HepG2 (cell line): ENCODE results near the gene TFEB. TPM values are rescaled to one million over a fixed set of nuclear protein-coding genes. Genes with fewer than 3 reads are reported as not detected.

Experiments
- CHD4 ChIP-seq: fragments of 200-600 bp; sonication (generic); IDR thresholded peaks from 2 replicates; pipeline ENCODE4 v1.7.0; 2017; ENCODE audit warnings: mild to moderate bottlenecking, low read length, borderline replicate concordance
- GATA4 ChIP-seq: sonication (generic); IDR thresholded peaks from 2 replicates; pipeline ENCODE4 v1.6.1; 2016; ENCODE audit warnings: antibody characterized with exemption, low read depth, borderline replicate concordance
- KAT8 ChIP-seq: IDR thresholded peaks from 2 replicates; pipeline ENCODE4 v1.6.1; 2016; ENCODE audit warnings: missing genetic modification reagents, missing compliant biosample characterization
- MTA3 ChIP-seq: sonication (generic); formaldehyde crosslinking; IDR thresholded peaks from 2 replicates; pipeline ENCODE4 v1.4.0; 2020; ENCODE audit warnings: missing genetic modification reagents
- NPAS2 ChIP-seq: sonication (generic); formaldehyde crosslinking; IDR thresholded peaks from 2 replicates; pipeline ENCODE4 v1.8.0; 2022; ENCODE audit warnings: mild to moderate bottlenecking, missing genetic modification reagents, borderline replicate concordance
- NR1H2 ChIP-seq: sonication (generic); formaldehyde crosslinking; IDR thresholded peaks from 2 replicates; pipeline ENCODE4 v1.8.1; 2022; ENCODE audit warnings: low read depth, missing genetic modification reagents, borderline replicate concordance
- POLR2A ChIP-seq, 2 experiments: IDR thresholded peaks; 2 replicates each; pipeline ENCODE4 v1.6.1; 2011; ENCODE audit warnings: low read depth in 2 of 2, low read length in 2 of 2, mild to moderate bottlenecking in 1 of 2, moderate library complexity in 1 of 2; ENCODE audit not compliant: insufficient read depth in 1 of 2
- SIN3B ChIP-seq: fragments of 150-350 bp; IDR thresholded peaks from 2 replicates; pipeline ENCODE4 v1.6.1; 2014; ENCODE audit warnings: low read length
- SMYD3 ChIP-seq: sonication (generic); formaldehyde crosslinking; IDR thresholded peaks from 2 replicates; pipeline ENCODE4 v1.8.1; 2023; ENCODE audit warnings: mild to moderate bottlenecking, missing genetic modification reagents
- SNAPC5 ChIP-seq: sonication (generic); formaldehyde crosslinking; IDR thresholded peaks from 2 replicates; pipeline ENCODE4 v1.8.1; 2023; ENCODE audit warnings: mild to moderate bottlenecking, missing genetic modification reagents, borderline replicate concordance
- SRSF9 ChIP-seq: fragments of 200-400 bp; formaldehyde crosslinking; IDR thresholded peaks from 2 replicates; pipeline ENCODE4 v1.6.1; 2018; ENCODE audit warnings: borderline replicate concordance, mild to moderate bottlenecking, low read depth, low read length; ENCODE audit not compliant: insufficient read depth, poor library complexity, severe bottlenecking
- TOPORS ChIP-seq: sonication (generic); formaldehyde crosslinking; IDR thresholded peaks from 2 replicates; pipeline ENCODE4 v1.8.0; 2023; ENCODE audit warnings: mild to moderate bottlenecking, missing genetic modification reagents
- ZBTB39 ChIP-seq: sonication (generic); formaldehyde crosslinking; IDR thresholded peaks from 2 replicates; pipeline ENCODE4 v1.5.0; 2020; ENCODE audit warnings: missing genetic modification reagents
- ZBTB49 ChIP-seq: sonication (generic); formaldehyde crosslinking; IDR thresholded peaks from 2 replicates; pipeline ENCODE4 v1.4.0; 2020; ENCODE audit warnings: missing genetic modification reagents, borderline replicate concordance
- ZFP91 ChIP-seq: sonication (generic); formaldehyde crosslinking; IDR thresholded peaks from 2 replicates; pipeline ENCODE4 v1.9.0; 2022; ENCODE audit warnings: missing genetic modification reagents, mild to moderate bottlenecking, borderline replicate concordance
- ZHX1 ChIP-seq: sonication (generic); formaldehyde crosslinking; IDR thresholded peaks from 2 replicates; pipeline ENCODE4 v1.8.1; 2022; ENCODE audit warnings: low read depth, mild to moderate bottlenecking, missing genetic modification reagents
- ZNF101 ChIP-seq: sonication (generic); formaldehyde crosslinking; IDR thresholded peaks from 2 replicates; pipeline ENCODE4 v1.4.0; 2020; ENCODE audit warnings: mild to moderate bottlenecking, low read depth, missing genetic modification reagents, borderline replicate concordance
- ZNF337 ChIP-seq: sonication (generic); formaldehyde crosslinking; IDR thresholded peaks from 2 replicates; pipeline ENCODE4 v1.5.1; 2020; ENCODE audit warnings: missing genetic modification reagents, low read depth, mild to moderate bottlenecking, borderline replicate concordance
- ZNF614 ChIP-seq: IDR thresholded peaks from 2 replicates; pipeline ENCODE4 v1.6.1; 2018; ENCODE audit warnings: missing biosample characterization, missing genetic modification reagents, inconsistent platforms, borderline replicate concordance
- polyA plus RNA-seq, 8 experiments: library from polyadenylated mRNA; depleted of rRNA in 3 of 8; stranded (reverse) in 7 of 8; unstranded in 1 of 8; fragments of >200 nt; fragmentation: Illumina TruSeq in 4 of 8; extraction: Trizol in 4 of 8; gene quantifications; 2 replicates each; pipeline versions ENCODE4 v1.2.1 to v1.2.3, GENCODE V29; 2011 to 2016; ENCODE audit warnings: low read depth in 4 of 8, missing spikeins in 1 of 8, mixed read lengths in 1 of 8; ENCODE audit not compliant: insufficient read depth in 1 of 8
- total RNA-seq, 5 experiments: library from RNA; depleted of rRNA; stranded (reverse); fragments of >200 nt; fragmentation: Illumina TruSeq; extraction: Trizol; gene quantifications; 2 replicates each; pipeline ENCODE4 v1.2.3, GENCODE V29; 2016; ENCODE audit warnings: low read depth in 1 of 5

Gene TFEB
- total and polyA plus RNA-seq, 2 of the 13 experiments (the other 11 are each of a cell fraction or from before 2014, with no cell fraction given) = 13.3 to 18.7 TPM

- TF ChIP-seq ZHX1 (no peak), NR1H2 (no peak), GATA4 (no peak), ZFP91 (CRISPR knock-in tag) (peak; percentile 82; the same call in 1 of the 2 replicates), MTA3 (no peak), KAT8 (peak; percentile 69), NPAS2 (CRISPR knock-in tag) (no peak), ZBTB39 (CRISPR knock-in tag) (no peak), ZNF337 (CRISPR knock-in tag) (peak; percentile 59; the same call in 1 of the 2 replicates), ZNF101 (CRISPR knock-in tag) (no peak), CHD4 (no peak; the same call in 1 of the 2 replicates), ZBTB49 (no peak), POLR2A (IDR thresholded peaks at IDR 0.05; ENCODE audit: insufficient read depth in 1 of 2, low read depth in 2 of 2, low read length in 2 of 2) (no peak), SRSF9 (no peak), ZNF614 (CRISPR knock-in tag) (no peak), SIN3B (no peak), TOPORS (CRISPR knock-in tag) (no peak), SNAPC5 (peak; percentile 51; the same call in 1 of the 2 replicates), SMYD3 (CRISPR knock-in tag) (no peak)
Observed at GRCh38 chr6:41733707-41734665, 1.4 kb downstream of the TFEB start (continued).
